ENCODE data around the gene FCRL5.
"Not testable (repeated sequence)": the region's sequence is repeated elsewhere in the genome, so short reads cannot be mapped to it uniquely, and the experiment has no call there.

Gene FCRL5

GRCh38 chr1:157551694-157552693, at the start of gene FCRL5:
Gene FCRL5 (minus strand): TSS chr1:157552515. CDS start chr1:157552362, 153 bp downstream.
- no peak for DNase-seq (ENCODE audit: low read depth in 2 of 2)

- no peak for DNase-seq (ENCODE audit: low read depth in 2 of 2)
These were observed 47.9 kb upstream of the FCRL5 start for GRCh38 chr1:157600236-157600635.

GRCh38 chr1:157597959-157598667, 45.8 kb upstream of the FCRL5 start, which contains the start of gene FCRL4:
Gene FCRL4 (minus strand): TSS chr1:157598085. CDS start chr1:157597944, 141 bp downstream.
- DNase-seq (ENCODE audit: low read depth in 2 of 2), result no peak

GRCh38 chr1:157596384-157596783, 44.1 kb upstream of the FCRL5 start:
- no peak for DNase-seq (ENCODE audit: low read depth in 2 of 2)

GRCh38 chr1:157595356-157595755, 43.0 kb upstream of the FCRL5 start:
- DNase-seq (ENCODE audit: low read depth in 2 of 2), result no peak

- DNase-seq (ENCODE audit: low read depth in 2 of 2), result no peak
These were observed 33.7 kb upstream of the FCRL5 start for GRCh38 chr1:157585984-157586383.

- DNase-seq (ENCODE audit: low read depth in 2 of 2), result no peak
These were observed 32.2 kb upstream of the FCRL5 start for GRCh38 chr1:157584503-157584902.

GRCh38 chr1:157580828-157581210, 28.5 kb upstream of the FCRL5 start:
- DNase-seq (ENCODE audit: low read depth in 2 of 2), result no peak

- peak; percentile 29 to 35 for DNase-seq (ENCODE audit: low read depth in 2 of 2)
These were observed 28.0 kb upstream of the FCRL5 start for GRCh38 chr1:157580179-157580827.

GRCh38 chr1:157577420-157577819, 25.1 kb upstream of the FCRL5 start:
- DNase-seq (ENCODE audit: low read depth in 2 of 2), result no peak

- DNase-seq (ENCODE audit: low read depth in 2 of 2), result no peak
These were observed 23.4 kb upstream of the FCRL5 start for GRCh38 chr1:157575744-157576143.

GRCh38 chr1:157574836-157575235, 22.5 kb upstream of the FCRL5 start:
- DNase-seq (ENCODE audit: low read depth in 2 of 2), result no peak

GRCh38 chr1:157566484-157567300, 14.4 kb upstream of the FCRL5 start:
- no peak for DNase-seq (ENCODE audit: low read depth in 2 of 2)

- no peak for DNase-seq (ENCODE audit: low read depth in 2 of 2)
These were observed 10.2 kb upstream of the FCRL5 start for GRCh38 chr1:157562515-157562914.

GRCh38 chr1:157558119-157558518, 5.8 kb upstream of the FCRL5 start:
- no peak for DNase-seq (ENCODE audit: low read depth in 2 of 2)

- DNase-seq (ENCODE audit: low read depth in 2 of 2), result not testable (repeated sequence)
These were observed 4.2 kb downstream of the FCRL5 start for GRCh38 chr1:157548081-157548480.

- DNase-seq (ENCODE audit: low read depth in 2 of 2), result no peak
These were observed 9.6 kb downstream of the FCRL5 start for GRCh38 chr1:157542676-157543075.

- DNase-seq (ENCODE audit: low read depth in 2 of 2), result no peak
These were observed 11.5 kb downstream of the FCRL5 start for GRCh38 chr1:157540852-157541251.

GRCh38 chr1:157540160-157540748, 12.1 kb downstream of the FCRL5 start:
- DNase-seq (ENCODE audit: low read depth in 2 of 2), result no peak

- DNase-seq (ENCODE audit: low read depth in 2 of 2), result no peak
These were observed 12.7 kb downstream of the FCRL5 start for GRCh38 chr1:157539568-157539967.

- DNase-seq (ENCODE audit: low read depth in 2 of 2), result no peak
These were observed 19.7 kb downstream of the FCRL5 start for GRCh38 chr1:157532569-157532968.
